ENCODE measurements around the gene OR2F2. TPM values are rescaled to one million over a fixed set of nuclear protein-coding genes. Genes with fewer than 3 reads are reported as not detected.

The OR2F2 gene
- total RNA-seq, 1 donor from 2014 or later, result 0.23 TPM

GRCh38 chr7:143975617-143976016, 40.6 kb downstream of the OR2F2 start:
- no peak for DNase-seq (ENCODE audit: extremely low read depth, low read depth, low spot score)

- no peak for DNase-seq (ENCODE audit: extremely low read depth, low read depth, low spot score)
Observed at GRCh38 chr7:143978585-143978984, 43.6 kb downstream of the OR2F2 start.

GRCh38 chr7:143979359-143979758, 44.3 kb downstream of the OR2F2 start:
- peak; percentile 31 for DNase-seq (ENCODE audit: extremely low read depth, low read depth, low spot score)

GRCh38 chr7:143979998-143980397, 45.0 kb downstream of the OR2F2 start:
- no peak for DNase-seq (ENCODE audit: extremely low read depth, low read depth, low spot score)

GRCh38 chr7:143980746-143981510, 45.9 kb downstream of the OR2F2 start:
- DNase-seq (ENCODE audit: extremely low read depth, low read depth, low spot score), result no peak

- DNase-seq (ENCODE audit: extremely low read depth, low read depth, low spot score), result no peak
Observed at GRCh38 chr7:143983960-143984359, 48.9 kb downstream of the OR2F2 start.

Other genes with a start within 250 kb of the OR2F2 start
- gene CTAGE6, start 177.5 kb upstream of the OR2F2 start, total RNA-seq, result 0.39 and 0.88 TPM in 2 replicates
- gene TCAF1, start 33.1 kb upstream of the OR2F2 start, total RNA-seq, result 56.3 and 63.1 TPM in 2 replicates
- not detected in 2 replicates for gene OR2F1, start 19.6 kb downstream of the OR2F2 start, total RNA-seq
- gene OR6B1, start 65.1 kb downstream of the OR2F2 start, total RNA-seq, result not detected in 2 replicates
- gene OR2A5, start 113.7 kb downstream of the OR2F2 start, total RNA-seq, result not detected in 2 replicates
- not detected in 2 replicates for gene OR2A25, start 134.6 kb downstream of the OR2F2 start, total RNA-seq
- not detected in 2 replicates for gene OR2A12, start 151.0 kb downstream of the OR2F2 start, total RNA-seq
- gene OR2A2, start 174.3 kb downstream of the OR2F2 start, total RNA-seq, result not detected in 2 replicates
- gene OR2A14, start 187.9 kb downstream of the OR2F2 start, total RNA-seq, result not detected in 2 replicates
- 0.19 TPM in 1 of 2 replicates, not detected in the other for gene CTAGE4, start 248.2 kb downstream of the OR2F2 start, total RNA-seq

Data from glomerular endothelial cell (primary cell).